ENCODE measurements around the gene BCR.

BCR gene

GRCh38 chr22:23248583-23248982, 68.3 kb downstream of the BCR start:
- Mint-ChIP-seq H3K27me3 (ENCODE audit: low read depth, poor library complexity) (peaks cover 5% of the 10 kb centered on the region), H3K9me3 (no peaks in the 10 kb centered on the region), H3K4me1 (peaks cover 86% of the 10 kb centered on the region), H3K4me3 (no peak overlapping the region), H3K36me3 (ENCODE audit: low read depth) (peaks cover 3% of the 10 kb centered on the region), H3K27ac (peak overlapping the region; percentile 42)
- no peak for DNase-seq
- no peak for TF ChIP-seq CTCF (IDR thresholded peaks at IDR 0.05)

- Mint-ChIP-seq H3K36me3 (ENCODE audit: low read depth) (peaks cover 17% of the 10 kb centered on the region), H3K9me3 (no peaks in the 10 kb centered on the region), H3K27ac (peak overlapping the region; percentile 41), H3K4me1 (peaks cover 82% of the 10 kb centered on the region), H3K4me3 (no peak overlapping the region), H3K27me3 (ENCODE audit: low read depth, poor library complexity) (no peaks in the 10 kb centered on the region)
- TF ChIP-seq CTCF (IDR thresholded peaks at IDR 0.05): no peak
- no peak for DNase-seq
Observed at GRCh38 chr22:23250056-23250784, 69.9 kb downstream of the BCR start.

- H3K4me1 Mint-ChIP-seq: peaks cover 80% of the 10 kb centered on the region
- no peak overlapping the region for H3K4me3 Mint-ChIP-seq
- no peaks in the 10 kb centered on the region for H3K27me3 Mint-ChIP-seq (ENCODE audit: low read depth, poor library complexity)
- TF ChIP-seq CTCF (IDR thresholded peaks at IDR 0.05): no peak
- no peak overlapping the region for H3K27ac Mint-ChIP-seq
- no peak for DNase-seq
- H3K9me3 Mint-ChIP-seq: no peaks in the 10 kb centered on the region
- H3K36me3 Mint-ChIP-seq (ENCODE audit: low read depth): peaks cover 21% of the 10 kb centered on the region
Observed at GRCh38 chr22:23250785-23251363, 70.6 kb downstream of the BCR start.

- Mint-ChIP-seq H3K36me3 (ENCODE audit: low read depth) (peaks cover 21% of the 10 kb centered on the region), H3K9me3 (no peaks in the 10 kb centered on the region), H3K27ac (no peak overlapping the region), H3K4me3 (no peak overlapping the region), H3K27me3 (ENCODE audit: low read depth, poor library complexity) (no peaks in the 10 kb centered on the region), H3K4me1 (peaks cover 75% of the 10 kb centered on the region)
- no peak for TF ChIP-seq CTCF (IDR thresholded peaks at IDR 0.05)
- no peak for DNase-seq
Observed at GRCh38 chr22:23251445-23252093, 71.3 kb downstream of the BCR start.

GRCh38 chr22:23253475-23254055, 73.3 kb downstream of the BCR start:
- Mint-ChIP-seq H3K27me3 (ENCODE audit: low read depth, poor library complexity) (no peaks in the 10 kb centered on the region), H3K4me3 (no peak overlapping the region), H3K36me3 (ENCODE audit: low read depth) (peaks cover 21% of the 10 kb centered on the region), H3K27ac (no peak overlapping the region), H3K4me1 (peaks cover 62% of the 10 kb centered on the region), H3K9me3 (no peaks in the 10 kb centered on the region)
- TF ChIP-seq CTCF (IDR thresholded peaks at IDR 0.05): no peak
- no peak for DNase-seq
